Neutrophil (primary cell): ENCODE data around the gene MEG3.

ENCODE experiments used
- H3K27ac ChIP-seq: fragments of 200-600 bp; sonication (generic); 2 replicates; pipeline ENCODE4 v1.5.1; 2016; ENCODE audit warnings: mild to moderate bottlenecking, moderate library complexity
- H3K27me3 ChIP-seq: fragments of 200-600 bp; sonication (generic); 2 replicates; pipeline ENCODE4 v1.6.0; 2016; ENCODE audit warnings: mild to moderate bottlenecking
- H3K36me3 ChIP-seq: fragments of 200-600 bp; sonication (generic); 2 replicates; pipeline ENCODE4 v1.5.1; 2017
- H3K4me1 ChIP-seq, 2 experiments: fragments of 200-600 bp in 1 of 2; sonication (generic) in 1 of 2; 1 replicate in 1 of 2; 2 replicates in 1 of 2; pipeline versions ENCODE4 v1.5.1 to v1.6.1; 2013 to 2016; ENCODE audit warnings: low read depth in 1 of 2, low read length in 1 of 2, mild to moderate bottlenecking in 1 of 2, moderate library complexity in 1 of 2; ENCODE audit not compliant: control insufficient read depth in 1 of 2, insufficient read depth in 1 of 2
- H3K4me3 ChIP-seq, 2 experiments: fragments of 200-600 bp in 1 of 2; sonication (generic) in 1 of 2; 1 replicate in 1 of 2; 2 replicates in 1 of 2; pipeline ENCODE4 v1.5.1; 2013 to 2016; ENCODE audit warnings: low read depth in 1 of 2, low read length in 1 of 2, mild to moderate bottlenecking in 1 of 2, moderate library complexity in 1 of 2
- H3K9me3 ChIP-seq: fragments of 200-600 bp; sonication (generic); 2 replicates; pipeline ENCODE4 v1.5.1; 2016
- CTCF ChIP-seq: fragments of 200-600 bp; sonication (generic); IDR thresholded peaks from 2 replicates; pipeline ENCODE4 v1.5.1; 2016; ENCODE audit warnings: antibody characterized with exemption

MEG3 gene

DNA sequence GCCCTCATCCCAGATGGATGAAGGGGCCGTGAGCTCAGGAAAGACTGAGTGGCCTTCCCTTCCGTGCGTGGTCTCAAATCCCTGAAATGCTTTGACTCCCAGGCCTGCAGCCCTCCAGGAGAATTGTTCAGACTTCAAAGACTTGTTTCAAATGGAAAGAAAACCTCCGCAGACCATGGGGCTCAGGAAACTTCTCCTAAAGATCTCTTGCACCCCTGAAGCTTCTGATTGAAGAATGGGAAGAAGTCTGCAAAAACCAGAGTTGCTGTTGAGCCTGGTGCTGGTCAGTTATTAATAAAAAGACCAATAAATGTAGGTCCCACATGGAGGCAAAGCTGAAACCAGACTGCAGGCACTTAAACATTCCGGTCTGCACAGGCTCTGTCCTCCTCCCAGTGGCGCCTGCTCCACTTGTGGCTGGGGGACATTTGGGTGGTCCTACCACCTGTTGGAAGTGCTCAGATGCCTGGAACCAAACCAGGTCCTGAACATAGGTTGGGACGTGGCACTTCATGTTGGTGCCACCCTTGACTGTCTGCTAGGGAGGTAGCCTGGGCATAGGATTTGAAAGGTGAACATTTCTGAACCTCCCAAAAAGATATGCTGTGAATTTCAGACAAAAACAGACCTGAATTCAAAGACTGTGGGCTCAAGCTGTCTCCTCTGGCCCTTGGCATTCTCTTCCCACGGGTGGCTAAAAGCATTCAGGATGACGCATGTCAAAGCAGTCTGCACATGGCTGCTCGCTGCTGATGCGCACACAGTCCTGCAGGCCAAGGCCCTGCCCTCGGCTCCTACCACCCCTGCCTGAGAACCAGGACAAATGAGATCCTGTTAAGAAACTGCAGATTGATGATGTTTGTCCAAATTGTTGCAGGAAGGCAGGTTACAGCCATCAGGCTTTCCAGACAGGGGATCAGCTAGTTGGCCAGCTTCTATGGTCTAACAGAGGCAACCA, 36.2 kb upstream of the MEG3 start:
- H3K4me1 ChIP-seq, result no peaks in the 10 kb centered on the region
- no peaks in the 10 kb centered on the region for H3K9me3 ChIP-seq
- H3K27ac ChIP-seq, result no peak overlapping the region
- no peaks in the 10 kb centered on the region for H3K36me3 ChIP-seq
- TF ChIP-seq CTCF, result no peak
- no peak overlapping the region for H3K4me3 ChIP-seq
- H3K27me3 ChIP-seq, result no peaks in the 10 kb centered on the region

GRCh38 chr14:100790502-100791347, 35.2 kb upstream of the MEG3 start:
- Histone ChIP-seq H3K4me3 (no peak overlapping the region), H3K27me3 (no peaks in the 10 kb centered on the region), H3K27ac (no peak overlapping the region), H3K4me1 (no peaks in the 10 kb centered on the region), H3K9me3 (no peaks in the 10 kb centered on the region), H3K36me3 (no peaks in the 10 kb centered on the region)
- TF ChIP-seq CTCF, result no peak

GRCh38 chr14:100791348-100791735, 34.6 kb upstream of the MEG3 start:
- no peak overlapping the region for H3K27ac ChIP-seq
- no peak overlapping the region for H3K4me3 ChIP-seq
- H3K9me3 ChIP-seq, result no peaks in the 10 kb centered on the region
- no peaks in the 10 kb centered on the region for H3K27me3 ChIP-seq
- no peaks in the 10 kb centered on the region for H3K4me1 ChIP-seq
- H3K36me3 ChIP-seq, result no peaks in the 10 kb centered on the region
- TF ChIP-seq CTCF, result no peak

DNA sequence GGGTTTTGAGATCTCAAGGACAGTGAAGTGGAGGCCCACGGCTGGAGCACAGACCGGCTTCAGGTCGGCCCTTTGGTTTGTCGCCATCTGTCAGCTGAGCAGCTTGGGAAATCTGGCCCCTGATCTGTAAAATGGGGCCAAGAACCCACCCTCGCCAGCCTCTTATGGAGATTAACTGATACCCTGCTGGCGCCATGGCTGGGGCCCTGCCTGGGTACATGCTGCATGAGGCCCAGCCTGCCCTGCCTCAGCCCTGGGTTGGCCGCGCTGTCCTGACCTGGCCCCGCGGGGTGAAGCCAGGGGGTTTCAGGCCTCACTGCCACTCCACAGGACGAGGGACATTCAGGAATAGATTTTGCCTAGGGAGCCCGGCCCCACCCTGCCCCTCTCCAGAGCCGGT, 33.9 kb upstream of the MEG3 start:
- Histone ChIP-seq H3K36me3 (no peaks in the 10 kb centered on the region), H3K4me3 (no peak overlapping the region), H3K9me3 (no peaks in the 10 kb centered on the region), H3K27me3 (no peaks in the 10 kb centered on the region), H3K4me1 (no peaks in the 10 kb centered on the region), H3K27ac (no peak overlapping the region)
- no peak for TF ChIP-seq CTCF

GRCh38 chr14:100796946-100797345, 29.0 kb upstream of the MEG3 start:
- TF ChIP-seq CTCF, result no peak
- no peaks in the 10 kb centered on the region for H3K27me3 ChIP-seq
- no peak overlapping the region for H3K27ac ChIP-seq
- no peaks in the 10 kb centered on the region for H3K4me1 ChIP-seq
- H3K36me3 ChIP-seq, result no peaks in the 10 kb centered on the region
- no peak overlapping the region for H3K4me3 ChIP-seq
- H3K9me3 ChIP-seq, result no peaks in the 10 kb centered on the region
